Measurements from ENCODE around the gene EGFR.

GRCh38 chr7:54992871-54993475 lies 25.8 kb upstream of the EGFR start:
- TF ChIP-seq POLR2A (IDR thresholded peaks at IDR 0.05): no peak
- TF ChIP-seq, protein P1, sequence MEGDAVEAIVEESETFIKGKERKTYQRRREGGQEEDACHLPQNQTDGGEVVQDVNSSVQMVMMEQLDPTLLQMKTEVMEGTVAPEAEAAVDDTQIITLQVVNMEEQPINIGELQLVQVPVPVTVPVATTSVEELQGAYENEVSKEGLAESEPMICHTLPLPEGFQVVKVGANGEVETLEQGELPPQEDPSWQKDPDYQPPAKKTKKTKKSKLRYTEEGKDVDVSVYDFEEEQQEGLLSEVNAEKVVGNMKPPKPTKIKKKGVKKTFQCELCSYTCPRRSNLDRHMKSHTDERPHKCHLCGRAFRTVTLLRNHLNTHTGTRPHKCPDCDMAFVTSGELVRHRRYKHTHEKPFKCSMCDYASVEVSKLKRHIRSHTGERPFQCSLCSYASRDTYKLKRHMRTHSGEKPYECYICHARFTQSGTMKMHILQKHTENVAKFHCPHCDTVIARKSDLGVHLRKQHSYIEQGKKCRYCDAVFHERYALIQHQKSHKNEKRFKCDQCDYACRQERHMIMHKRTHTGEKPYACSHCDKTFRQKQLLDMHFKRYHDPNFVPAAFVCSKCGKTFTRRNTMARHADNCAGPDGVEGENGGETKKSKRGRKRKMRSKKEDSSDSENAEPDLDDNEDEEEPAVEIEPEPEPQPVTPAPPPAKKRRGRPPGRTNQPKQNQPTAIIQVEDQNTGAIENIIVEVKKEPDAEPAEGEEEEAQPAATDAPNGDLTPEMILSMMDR (IDR thresholded peaks at IDR 0.05): no peak
